T-helper 1 cell treated with Interleukin-12 subunit alpha and Interleukin-12 subunit beta and Interleukin-4 antibody, amounts not matched to agents 30 μg/mL and 1 μg/mL, for 36 hours (primary cell): Measurements from ENCODE around the gene TIMM10.

Experiments used
- H3K27ac Mint-ChIP-seq: one replicate; pipeline ENCODE4 v1.8.0; 2021; ENCODE audit warnings: mild to moderate bottlenecking, mixed read lengths
- H3K27me3 Mint-ChIP-seq: one replicate; pipeline ENCODE4 v1.8.0; 2021; ENCODE audit warnings: low read depth, mixed read lengths
- H3K36me3 Mint-ChIP-seq: one replicate; pipeline ENCODE4 v1.8.0; 2021; ENCODE audit warnings: low read depth, mixed read lengths
- H3K4me1 Mint-ChIP-seq: one replicate; pipeline ENCODE4 v1.8.0; 2021; ENCODE audit warnings: low read depth, mixed read lengths
- H3K4me3 Mint-ChIP-seq: one replicate; pipeline ENCODE4 v1.8.0; 2021; ENCODE audit warnings: mild to moderate bottlenecking, moderate library complexity, mixed read lengths
- H3K9me3 Mint-ChIP-seq: one replicate; pipeline ENCODE4 v1.8.0; 2021; ENCODE audit warnings: mixed read lengths

Gene TIMM10

GRCh38 chr11:57487920-57488659 lies 42.5 kb downstream of the TIMM10 start:
- no peak overlapping the region for H3K27ac Mint-ChIP-seq
- no peak overlapping the region for H3K4me3 Mint-ChIP-seq
- peaks cover 5% of the 10 kb centered on the region for H3K36me3 Mint-ChIP-seq
- no peaks in the 10 kb centered on the region for H3K4me1 Mint-ChIP-seq
- no peaks in the 10 kb centered on the region for H3K9me3 Mint-ChIP-seq
- H3K27me3 Mint-ChIP-seq = peaks cover 5% of the 10 kb centered on the region

- H3K9me3 Mint-ChIP-seq = no peaks in the 10 kb centered on the region
- H3K36me3 Mint-ChIP-seq = peaks cover 5% of the 10 kb centered on the region
- peaks cover 7% of the 10 kb centered on the region for H3K27me3 Mint-ChIP-seq
- no peak overlapping the region for H3K27ac Mint-ChIP-seq
- no peaks in the 10 kb centered on the region for H3K4me1 Mint-ChIP-seq
- no peak overlapping the region for H3K4me3 Mint-ChIP-seq
Observed at GRCh38 chr11:57487021-57487778, 43.4 kb downstream of the TIMM10 start.

GRCh38 chr11:57485217-57485990 lies 45.1 kb downstream of the TIMM10 start:
- Mint-ChIP-seq H3K27me3 (peaks cover 22% of the 10 kb centered on the region), H3K4me1 (peaks cover 5% of the 10 kb centered on the region), H3K36me3 (peaks cover 5% of the 10 kb centered on the region), H3K4me3 (no peak overlapping the region), H3K27ac (no peak overlapping the region), H3K9me3 (no peaks in the 10 kb centered on the region)

- H3K27ac Mint-ChIP-seq = no peak overlapping the region
Observed at GRCh38 chr11:57484141-57484710, 46.3 kb downstream of the TIMM10 start.

GRCh38 chr11:57483562-57483918 lies 47.0 kb downstream of the TIMM10 start:
- Mint-ChIP-seq H3K27me3 (peaks cover 36% of the 10 kb centered on the region), H3K9me3 (no peaks in the 10 kb centered on the region), H3K4me3 (no peak overlapping the region), H3K4me1 (peaks cover 7% of the 10 kb centered on the region), H3K27ac (no peak overlapping the region), H3K36me3 (peaks cover 5% of the 10 kb centered on the region)

More at GRCh38 chr11:57484141-57484710, 46.3 kb downstream of the TIMM10 start:
- Mint-ChIP-seq H3K36me3 (peaks cover 5% of the 10 kb centered on the region), H3K9me3 (no peaks in the 10 kb centered on the region), H3K4me3 (no peak overlapping the region), H3K27me3 (peaks cover 31% of the 10 kb centered on the region), H3K4me1 (peaks cover 7% of the 10 kb centered on the region)

GRCh38 chr11:57482782-57483561 lies 47.6 kb downstream of the TIMM10 start:
- Mint-ChIP-seq H3K27me3 (peaks cover 41% of the 10 kb centered on the region), H3K9me3 (no peaks in the 10 kb centered on the region), H3K27ac (no peak overlapping the region), H3K36me3 (peaks cover 5% of the 10 kb centered on the region), H3K4me1 (peaks cover 7% of the 10 kb centered on the region), H3K4me3 (no peak overlapping the region)

GRCh38 chr11:57481915-57482781 lies 48.4 kb downstream of the TIMM10 start:
- Mint-ChIP-seq H3K27me3 (peaks cover 50% of the 10 kb centered on the region), H3K36me3 (peaks cover 5% of the 10 kb centered on the region), H3K4me3 (no peak overlapping the region), H3K27ac (no peak overlapping the region), H3K9me3 (no peaks in the 10 kb centered on the region), H3K4me1 (peaks cover 7% of the 10 kb centered on the region)

GRCh38 chr11:57481315-57481714 lies 49.2 kb downstream of the TIMM10 start:
- peaks cover 5% of the 10 kb centered on the region for H3K36me3 Mint-ChIP-seq
- no peak overlapping the region for H3K27ac Mint-ChIP-seq
- H3K9me3 Mint-ChIP-seq = no peaks in the 10 kb centered on the region
- peaks cover 53% of the 10 kb centered on the region for H3K27me3 Mint-ChIP-seq
- peaks cover 9% of the 10 kb centered on the region for H3K4me1 Mint-ChIP-seq
- peak overlapping the region; percentile 37 for H3K4me3 Mint-ChIP-seq

- Mint-ChIP-seq H3K27me3 (peaks cover 59% of the 10 kb centered on the region), H3K27ac (no peak overlapping the region), H3K9me3 (no peaks in the 10 kb centered on the region), H3K4me1 (peaks cover 14% of the 10 kb centered on the region), H3K36me3 (peaks cover 2% of the 10 kb centered on the region), H3K4me3 (no peak overlapping the region)
Observed at GRCh38 chr11:57480409-57481137, 50.0 kb downstream of the TIMM10 start.

- H3K36me3 Mint-ChIP-seq = peaks cover 1% of the 10 kb centered on the region
- H3K27ac Mint-ChIP-seq = no peak overlapping the region
- H3K4me3 Mint-ChIP-seq = no peak overlapping the region
- H3K27me3 Mint-ChIP-seq = peaks cover 64% of the 10 kb centered on the region
- H3K4me1 Mint-ChIP-seq = peaks cover 15% of the 10 kb centered on the region
- no peaks in the 10 kb centered on the region for H3K9me3 Mint-ChIP-seq
Observed at GRCh38 chr11:57479911-57480310, 50.6 kb downstream of the TIMM10 start.

- no peaks in the 10 kb centered on the region for H3K9me3 Mint-ChIP-seq
- H3K4me1 Mint-ChIP-seq = peaks cover 21% of the 10 kb centered on the region
- peaks cover 66% of the 10 kb centered on the region for H3K27me3 Mint-ChIP-seq
- H3K27ac Mint-ChIP-seq = no peak overlapping the region
- no peaks in the 10 kb centered on the region for H3K36me3 Mint-ChIP-seq
- no peak overlapping the region for H3K4me3 Mint-ChIP-seq
Observed at GRCh38 chr11:57479021-57479663, 51.4 kb downstream of the TIMM10 start.
